ENCODE measurements around the gene TBC1D20. TPM values are rescaled to one million over a fixed set of nuclear protein-coding genes. Genes with fewer than 3 reads are reported as not detected.

The TBC1D20 gene
- total RNA-seq, 1 donor from 2014 or later, result 30.9 TPM

GRCh38 chr20:400128-400453 lies 62.2 kb downstream of the TBC1D20 start:
- TF ChIP-seq POLR2AphosphoS5 (IDR thresholded peaks at IDR 0.05; ENCODE audit: insufficient read depth in 1 of 2, low read depth in 1 of 2) (no peak), CTCF (IDR thresholded peaks at IDR 0.05) (no peak), POLR2A (IDR thresholded peaks at IDR 0.05) (no peak)
- H3K4me3 ChIP-seq, result no peak overlapping the region
- H3K27me3 ChIP-seq, result no peaks in the 10 kb centered on the region
- H3K36me3 ChIP-seq, result peaks cover 0 to 14% of the 10 kb centered on the region in 2 donors
- no peak for DNase-seq (ENCODE audit: extremely low spot score in 2 of 2)
- no peaks in the 10 kb centered on the region for H3K4me1 ChIP-seq
- intact Hi-C loops (cut with DNase I), result loop anchor here (10.0 kb wide), 1 partner anchor 55 kb away; the partner anchor contains the start of gene NRSN2
- no peaks in the 10 kb centered on the region for H3K9me3 ChIP-seq
- H3K27ac ChIP-seq, result no peak overlapping the region

GRCh38 chr20:399182-399707 lies 63.1 kb downstream of the TBC1D20 start:
- intact Hi-C loops (cut with DNase I), result no loop called here
- TF ChIP-seq POLR2A (IDR thresholded peaks at IDR 0.05) (no peak), POLR2AphosphoS5 (IDR thresholded peaks at IDR 0.05; ENCODE audit: insufficient read depth in 1 of 2, low read depth in 1 of 2) (no peak), CTCF (IDR thresholded peaks at IDR 0.05) (no peak)
- no peaks in the 10 kb centered on the region for H3K9me3 ChIP-seq
- no peak overlapping the region for H3K27ac ChIP-seq
- no peaks in the 10 kb centered on the region for H3K4me1 ChIP-seq
- H3K27me3 ChIP-seq, result no peaks in the 10 kb centered on the region
- H3K4me3 ChIP-seq, result no peak overlapping the region
- DNase-seq (ENCODE audit: extremely low spot score in 2 of 2), result no peak
- peaks cover 0 to 14% of the 10 kb centered on the region in 2 donors for H3K36me3 ChIP-seq

- no peak overlapping the region for H3K27ac ChIP-seq
- no peak for DNase-seq (ENCODE audit: extremely low spot score in 2 of 2)
- TF ChIP-seq POLR2AphosphoS5 (IDR thresholded peaks at IDR 0.05; ENCODE audit: insufficient read depth in 1 of 2, low read depth in 1 of 2) (no peak), CTCF (IDR thresholded peaks at IDR 0.05) (no peak), POLR2A (IDR thresholded peaks at IDR 0.05) (no peak)
These were observed 64.7 kb downstream of the TBC1D20 start for GRCh38 chr20:397432-398237.

GRCh38 chr20:396619-397431 lies 65.5 kb downstream of the TBC1D20 start:
- Histone ChIP-seq H3K4me1 (no peaks in the 10 kb centered on the region), H3K9me3 (no peaks in the 10 kb centered on the region), H3K36me3 (peaks cover 0 to 15% of the 10 kb centered on the region in 2 donors), H3K4me3 (no peak overlapping the region), H3K27me3 (no peaks in the 10 kb centered on the region), H3K27ac (no peak overlapping the region)
- TF ChIP-seq POLR2A (IDR thresholded peaks at IDR 0.05) (no peak), POLR2AphosphoS5 (IDR thresholded peaks at IDR 0.05; ENCODE audit: insufficient read depth in 1 of 2, low read depth in 1 of 2) (no peak), CTCF (IDR thresholded peaks at IDR 0.05) (no peak)
- DNase-seq (ENCODE audit: extremely low spot score in 2 of 2), result no peak
- intact Hi-C loops (cut with DNase I), result no loop called here

More at GRCh38 chr20:397432-398237, 64.7 kb downstream of the TBC1D20 start:
- Histone ChIP-seq H3K9me3 (no peaks in the 10 kb centered on the region), H3K4me3 (no peak overlapping the region), H3K4me1 (no peaks in the 10 kb centered on the region), H3K27me3 (no peaks in the 10 kb centered on the region), H3K36me3 (peaks cover 0 to 14% of the 10 kb centered on the region in 2 donors)
- intact Hi-C loops (cut with DNase I), result no loop called here

Data from vagina (tissue), 2 donors.